Peyer's patch (tissue), 4 donors: ENCODE results near the gene OR13J1. TPM values are rescaled to one million over a fixed set of nuclear protein-coding genes. Genes with fewer than 3 reads are reported as not detected.

Source experiments
- DNase-seq, 3 donors: peaks; one replicate each; pipeline ENCODE4 v3.0.0-alpha.2; 2017 to 2019
- H3K27ac ChIP-seq, 4 donors: fragments of 200-600 bp; sonication (generic); one replicate each; pipeline ENCODE4 v1.5.1; 2016 to 2019
- H3K27me3 ChIP-seq, 2 donors: fragments of 200-600 bp; sonication (generic); one replicate each; pipeline ENCODE4 v1.5.1; 2019
- H3K36me3 ChIP-seq, 3 donors: fragments of 200-600 bp; sonication (generic); one replicate each; pipeline ENCODE4 v1.5.1; 2016 to 2019
- H3K4me1 ChIP-seq, 4 donors: fragments of 200-600 bp; sonication (generic); one replicate each; pipeline ENCODE4 v1.5.1; 2016 to 2019
- H3K4me3 ChIP-seq, 4 donors: fragments of 200-600 bp; sonication (generic); 1 replicate in 3 of 4; 2 replicates in 1 of 4; pipeline ENCODE4 v1.5.1; 2016 to 2019; ENCODE audit warnings: mild to moderate bottlenecking in 1 of 4
- H3K9me3 ChIP-seq, 4 donors: fragments of 200-600 bp; sonication (generic); one replicate each; pipeline ENCODE4 v1.5.1; 2016 to 2019; ENCODE audit warnings: mild to moderate bottlenecking in 1 of 4
- POLR2A ChIP-seq, 2 donors: fragments of 450-650 bp; IDR thresholded peaks; one replicate each; pipeline ENCODE4 v1.5.1; 2017; ENCODE audit warnings: antibody characterized with exemption in 2 of 2, mild to moderate bottlenecking in 2 of 2, moderate library complexity in 2 of 2
- total RNA-seq, 4 donors: library from RNA; depleted of rRNA; stranded (reverse); fragments of >200 nt; gene quantifications; one replicate each; pipeline ENCODE4 v1.1.0, GENCODE V29; 2016
- TF ChIP-seq, protein P1 (sequence below), 6 experiments: fragments of 450-650 bp in 4 of 6; fragments of 200-600 bp in 2 of 6; sonication (generic) in 1 of 6; IDR thresholded peaks; one replicate each; pipeline ENCODE4 v1.5.1; 2017 to 2019; ENCODE audit warnings: antibody characterized with exemption in 6 of 6, mild to moderate bottlenecking in 3 of 6, moderate library complexity in 1 of 6

The OR13J1 gene, protein sequence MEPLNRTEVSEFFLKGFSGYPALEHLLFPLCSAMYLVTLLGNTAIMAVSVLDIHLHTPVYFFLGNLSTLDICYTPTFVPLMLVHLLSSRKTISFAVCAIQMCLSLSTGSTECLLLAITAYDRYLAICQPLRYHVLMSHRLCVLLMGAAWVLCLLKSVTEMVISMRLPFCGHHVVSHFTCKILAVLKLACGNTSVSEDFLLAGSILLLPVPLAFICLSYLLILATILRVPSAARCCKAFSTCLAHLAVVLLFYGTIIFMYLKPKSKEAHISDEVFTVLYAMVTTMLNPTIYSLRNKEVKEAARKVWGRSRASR
- total RNA-seq = not detected

DNA sequence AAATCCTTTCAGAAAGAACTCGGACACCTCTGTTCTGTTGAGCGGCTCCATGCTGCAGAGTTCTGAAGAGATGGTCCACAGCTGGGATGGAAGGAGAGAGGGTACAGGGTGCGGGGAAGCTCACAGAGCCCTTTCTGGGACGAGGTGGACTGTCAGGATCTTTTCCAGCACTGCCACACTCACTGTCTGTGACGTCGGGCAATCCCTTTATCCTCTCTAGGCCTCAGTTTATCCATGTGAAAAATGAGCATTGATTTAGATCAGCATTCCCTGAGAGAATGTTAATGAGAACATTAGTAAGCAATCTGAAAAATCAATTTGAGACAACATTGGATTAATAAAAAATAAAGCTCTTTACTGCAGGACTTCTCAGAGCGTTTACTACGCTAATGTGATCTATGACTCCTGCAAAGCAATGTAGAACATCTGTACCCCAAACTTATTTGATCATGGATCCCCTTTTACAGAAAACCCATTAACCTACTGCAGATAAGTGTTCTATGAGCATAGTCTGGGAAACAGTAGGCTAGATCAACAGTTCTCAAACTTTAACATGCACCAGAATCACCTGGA, at the start of gene OR13J1:
TSS of gene OR13J1 (minus strand) at position 51 of the 573 bp plus-strand sequence. CDS start at position 51, 0 bp downstream.
- no peak for DNase-seq
- Histone ChIP-seq H3K4me1 (no peaks in the 10 kb centered on the region), H3K4me3 (no peak within 1 kb of the TSS), H3K27me3 (no peaks in the 10 kb centered on the region), H3K36me3 (no peaks in the 10 kb centered on the region), H3K9me3 (no peaks in the 10 kb centered on the region), H3K27ac (no peak within 1 kb of the TSS)
- TF ChIP-seq, protein P1, sequence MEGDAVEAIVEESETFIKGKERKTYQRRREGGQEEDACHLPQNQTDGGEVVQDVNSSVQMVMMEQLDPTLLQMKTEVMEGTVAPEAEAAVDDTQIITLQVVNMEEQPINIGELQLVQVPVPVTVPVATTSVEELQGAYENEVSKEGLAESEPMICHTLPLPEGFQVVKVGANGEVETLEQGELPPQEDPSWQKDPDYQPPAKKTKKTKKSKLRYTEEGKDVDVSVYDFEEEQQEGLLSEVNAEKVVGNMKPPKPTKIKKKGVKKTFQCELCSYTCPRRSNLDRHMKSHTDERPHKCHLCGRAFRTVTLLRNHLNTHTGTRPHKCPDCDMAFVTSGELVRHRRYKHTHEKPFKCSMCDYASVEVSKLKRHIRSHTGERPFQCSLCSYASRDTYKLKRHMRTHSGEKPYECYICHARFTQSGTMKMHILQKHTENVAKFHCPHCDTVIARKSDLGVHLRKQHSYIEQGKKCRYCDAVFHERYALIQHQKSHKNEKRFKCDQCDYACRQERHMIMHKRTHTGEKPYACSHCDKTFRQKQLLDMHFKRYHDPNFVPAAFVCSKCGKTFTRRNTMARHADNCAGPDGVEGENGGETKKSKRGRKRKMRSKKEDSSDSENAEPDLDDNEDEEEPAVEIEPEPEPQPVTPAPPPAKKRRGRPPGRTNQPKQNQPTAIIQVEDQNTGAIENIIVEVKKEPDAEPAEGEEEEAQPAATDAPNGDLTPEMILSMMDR (IDR thresholded peaks at IDR 0.05) = no peak
- no peak for TF ChIP-seq POLR2A (IDR thresholded peaks at IDR 0.05)

DNA sequence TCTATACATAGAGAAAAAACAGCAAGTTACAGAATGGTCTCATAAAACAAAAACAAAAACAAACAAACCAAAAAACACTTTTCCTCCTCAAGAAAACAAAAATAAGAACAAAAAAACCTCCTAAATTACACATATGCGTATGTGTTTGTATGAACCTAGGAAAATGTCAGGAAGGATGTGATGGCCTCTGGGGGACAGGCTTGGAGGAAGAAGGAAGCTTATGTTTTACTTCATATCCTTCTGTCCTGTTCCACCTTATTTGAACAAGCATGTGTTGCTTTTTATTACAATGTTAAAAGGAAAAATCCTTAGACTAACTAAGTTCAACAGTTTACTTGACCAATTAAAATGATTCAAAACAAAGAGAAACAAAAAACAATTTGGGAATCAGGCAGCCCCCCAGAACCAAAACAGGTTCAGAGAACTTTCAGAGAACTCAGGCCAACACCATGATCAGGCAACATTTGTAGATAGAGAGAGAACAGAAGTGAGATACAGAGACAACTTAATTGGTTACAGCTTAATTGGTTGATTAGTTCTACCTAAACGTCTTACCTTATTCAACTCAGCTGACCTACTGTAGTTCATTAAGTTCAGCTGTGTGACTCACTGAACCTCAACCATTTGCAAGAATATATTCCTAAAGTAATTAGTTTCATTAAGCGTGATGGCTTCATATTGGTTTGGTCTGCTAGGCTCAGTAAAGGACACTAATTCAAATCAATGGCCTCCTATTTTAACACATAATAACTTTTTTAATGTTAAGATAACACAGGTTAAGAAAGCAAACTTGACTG, 49.2 kb upstream of the OR13J1 start:
- Histone ChIP-seq H3K27ac (peak overlapping the region in 3 of 4 donors; percentile 40 to 81 (median 58)), H3K9me3 (no peaks in the 10 kb centered on the region), H3K36me3 (no peaks in the 10 kb centered on the region), H3K4me3 (no peak overlapping the region), H3K4me1 (peaks cover 0 to 75% (median 4%) of the 10 kb centered on the region in 4 donors), H3K27me3 (no peaks in the 10 kb centered on the region)
- TF ChIP-seq POLR2A (IDR thresholded peaks at IDR 0.05) = no peak
- TF ChIP-seq, protein P1 (IDR thresholded peaks at IDR 0.05) = no peak
- DNase-seq = no peak

DNA sequence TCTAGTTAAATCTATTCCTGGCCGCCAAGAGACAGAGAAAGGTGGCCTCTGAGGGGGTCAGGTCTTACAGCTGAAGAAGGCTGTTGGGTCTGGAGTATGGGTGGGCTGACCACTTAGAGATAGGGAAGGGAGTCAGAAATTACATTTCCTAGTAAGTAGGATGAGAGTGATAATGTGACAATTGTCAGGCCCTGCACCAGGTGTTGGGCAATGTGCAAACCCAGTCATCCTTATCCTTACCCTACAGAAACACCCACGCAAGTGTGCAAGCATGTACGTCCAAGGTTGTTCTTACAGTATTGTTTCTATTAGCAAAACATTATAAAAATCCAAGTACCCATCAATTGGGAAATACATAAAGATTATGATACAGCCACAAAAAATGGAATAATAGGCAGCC, 48.6 kb upstream of the OR13J1 start:
- Histone ChIP-seq H3K9me3 (no peaks in the 10 kb centered on the region), H3K4me1 (peaks cover 0 to 72% (median 4%) of the 10 kb centered on the region in 4 donors), H3K27me3 (no peaks in the 10 kb centered on the region), H3K4me3 (no peak overlapping the region), H3K36me3 (no peaks in the 10 kb centered on the region), H3K27ac (peak overlapping the region in 3 of 4 donors; percentile 40 to 81 (median 58))
- DNase-seq = no peak
- no peak for TF ChIP-seq POLR2A (IDR thresholded peaks at IDR 0.05)
- TF ChIP-seq, protein P1 (IDR thresholded peaks at IDR 0.05) = no peak

DNA sequence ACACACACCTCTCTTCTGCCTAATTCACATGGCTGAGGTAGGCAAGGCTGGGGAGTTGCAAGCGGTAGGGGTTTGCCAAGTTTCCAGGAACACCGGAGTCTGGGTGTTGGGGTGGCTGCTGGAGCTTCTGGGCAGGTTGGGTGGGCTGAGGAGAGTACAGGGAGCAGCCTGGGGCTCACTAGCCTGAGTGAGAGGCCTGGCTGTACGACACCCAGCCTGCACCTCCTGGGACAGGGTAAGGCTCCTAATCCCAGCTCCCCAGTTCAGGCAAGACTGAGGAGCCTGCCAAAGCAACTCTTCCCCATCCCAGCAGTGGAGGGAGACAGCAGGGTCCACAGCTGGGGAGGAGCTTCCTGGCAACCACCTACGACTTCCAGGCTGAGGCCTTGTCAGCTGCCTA, 47.1 kb upstream of the OR13J1 start:
- Histone ChIP-seq H3K9me3 (no peaks in the 10 kb centered on the region), H3K27ac (peak overlapping the region in 1 of 4 donors; percentile 60), H3K4me1 (peaks cover 0 to 67% (median 4%) of the 10 kb centered on the region in 4 donors), H3K4me3 (no peak overlapping the region), H3K36me3 (no peaks in the 10 kb centered on the region), H3K27me3 (no peaks in the 10 kb centered on the region)
- DNase-seq = no peak
- TF ChIP-seq POLR2A (IDR thresholded peaks at IDR 0.05) = no peak
- TF ChIP-seq, protein P1 (IDR thresholded peaks at IDR 0.05) = no peak

DNA sequence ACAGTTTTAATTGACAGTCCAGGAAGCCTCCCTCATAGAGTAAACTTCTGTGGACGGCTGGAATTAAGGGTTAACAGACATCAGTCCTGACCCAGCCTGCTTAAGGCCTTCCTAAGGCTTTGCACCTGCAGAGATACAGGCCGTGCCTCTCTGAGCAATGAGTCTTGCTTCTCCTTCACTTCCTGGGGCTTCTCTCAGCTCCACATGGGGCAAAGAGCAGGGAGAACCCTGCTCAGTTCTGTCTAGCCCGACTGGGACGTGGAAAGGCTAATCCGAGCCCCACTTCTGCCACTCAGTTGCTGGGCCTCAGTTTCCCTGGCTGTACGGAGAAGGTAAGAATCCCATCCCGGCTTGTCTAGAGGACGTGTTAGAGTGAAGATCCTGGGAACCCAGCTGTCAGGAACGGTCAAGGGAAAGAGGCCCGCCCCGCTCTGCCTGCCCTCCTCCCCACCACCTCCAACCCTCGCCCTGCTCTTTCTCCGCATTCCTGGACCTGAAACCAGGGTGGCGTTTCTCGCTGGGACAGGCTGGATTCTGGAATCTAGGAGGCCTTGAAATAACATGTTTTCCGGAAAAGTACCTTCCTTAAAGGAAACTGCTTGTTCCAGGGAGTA, 45.6 kb upstream of the OR13J1 start:
- Histone ChIP-seq H3K27ac (peak overlapping the region in 3 of 4 donors; percentile 68 to 75 (median 75)), H3K4me1 (peaks cover 0 to 75% (median 4%) of the 10 kb centered on the region in 4 donors), H3K27me3 (no peaks in the 10 kb centered on the region), H3K4me3 (no peak overlapping the region), H3K9me3 (no peaks in the 10 kb centered on the region), H3K36me3 (no peaks in the 10 kb centered on the region)
- TF ChIP-seq, protein P1 (IDR thresholded peaks at IDR 0.05) = no peak
- no peak for TF ChIP-seq POLR2A (IDR thresholded peaks at IDR 0.05)
- DNase-seq = peak in 2 of 3 donors; percentile 48 to 60
